HG03575 (cell line): Measurements from ENCODE around the gene GAS5.
"Not testable (repeated sequence)": the region's sequence is repeated elsewhere in the genome, so short reads cannot be mapped to it uniquely, and the experiment has no call there.

Experiments
- ATAC-seq: cut with Tn5 transposase; IDR thresholded peaks from one replicate; pipeline ENCODE4 v1.9.1; 2021; ENCODE audit not compliant: unreplicated experiment, insufficient number of reproducible peaks, low FRiP score; ENCODE audit errors: extremely low read depth

The GAS5 gene

GRCh38 chr1:173867753-173868265, at the start of gene GAS5:
Gene GAS5, minus strand, starts transcription at chr1:173867989.
- peak; percentile 44 for ATAC-seq

GRCh38 chr1:173917149-173917548, 49.4 kb upstream of the GAS5 start, which contains the start of gene SERPINC1:
Gene SERPINC1, minus strand, starts transcription at chr1:173917327. Its CDS starts 68 bp downstream, at chr1:173917259.
- no peak for ATAC-seq

- no peak for ATAC-seq
Observed at GRCh38 chr1:173916667-173917066, 48.9 kb upstream of the GAS5 start.

- ATAC-seq: no peak
Observed at GRCh38 chr1:173915596-173915995, 47.8 kb upstream of the GAS5 start.

- ATAC-seq: no peak
Observed at GRCh38 chr1:173914366-173914871, 46.6 kb upstream of the GAS5 start.

- no peak for ATAC-seq
Observed at GRCh38 chr1:173913111-173913510, 45.3 kb upstream of the GAS5 start.

- no peak for ATAC-seq
Observed at GRCh38 chr1:173903827-173904531, 36.2 kb upstream of the GAS5 start.

GRCh38 chr1:173900992-173901391, 33.2 kb upstream of the GAS5 start:
- ATAC-seq: no peak

GRCh38 chr1:173900427-173900826, 32.6 kb upstream of the GAS5 start:
- ATAC-seq: no peak

GRCh38 chr1:173894189-173894588, 26.4 kb upstream of the GAS5 start:
- ATAC-seq: no peak

- no peak for ATAC-seq
Observed at GRCh38 chr1:173893611-173894010, 25.8 kb upstream of the GAS5 start.

- no peak for ATAC-seq
Observed at GRCh38 chr1:173889885-173890284, 22.1 kb upstream of the GAS5 start.

GRCh38 chr1:173888749-173889148, 21.0 kb upstream of the GAS5 start:
- no peak for ATAC-seq

GRCh38 chr1:173887627-173888026, 19.8 kb upstream of the GAS5 start:
- ATAC-seq: no peak

GRCh38 chr1:173886746-173887611, 19.2 kb upstream of the GAS5 start:
- ATAC-seq: no peak

- ATAC-seq: no peak
Observed at GRCh38 chr1:173884701-173885100, 16.9 kb upstream of the GAS5 start.

- ATAC-seq: not testable (repeated sequence)
Observed at GRCh38 chr1:173881117-173881516, 13.3 kb upstream of the GAS5 start.

- no peak for ATAC-seq
Observed at GRCh38 chr1:173878251-173878650, 10.5 kb upstream of the GAS5 start.

- no peak for ATAC-seq
Observed at GRCh38 chr1:173876732-173877131, 8.9 kb upstream of the GAS5 start.

GRCh38 chr1:173871500-173871899, 3.7 kb upstream of the GAS5 start:
- ATAC-seq: no peak
